Activated CD4-positive, alpha-beta T cell treated with anti-CD3 and anti-CD28 coated beads, Interleukin-2, amount 50 U/mL, for 24 hours (primary cell): Measurements from ENCODE around the gene GSG1L.
A peak's percentile ranks its signal among the peaks of the same experiment; 100 is the strongest.
"Not testable (repeated sequence)": the region's sequence is repeated elsewhere in the genome, so short reads cannot be mapped to it uniquely, and the experiment has no call there.

Experiments used
- DNase-seq, 2 donors: peaks; one replicate each; pipeline ENCODE4 v3.0.0-alpha.2; 2020; ENCODE audit warnings: low read depth in 1 of 2, low spot score in 1 of 2

The GSG1L gene

DNA sequence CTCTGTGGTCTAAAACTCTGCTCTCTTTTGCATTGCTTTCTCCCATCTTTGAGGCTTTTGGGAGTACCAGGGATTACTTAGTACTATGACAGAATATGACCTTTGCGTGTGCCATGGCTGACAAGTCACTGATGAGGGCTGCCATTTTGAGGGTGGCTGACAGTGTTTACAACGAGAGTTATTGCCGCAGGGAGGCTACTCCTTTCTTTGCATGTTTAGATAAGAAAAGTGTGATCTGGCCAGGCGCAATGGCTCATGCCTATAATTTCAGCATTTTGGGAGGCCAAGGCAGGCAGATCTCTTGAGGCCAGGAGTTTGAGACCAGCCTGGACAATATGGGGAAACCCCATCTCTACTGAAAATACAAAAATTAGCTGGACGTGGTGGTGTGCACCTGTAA is 77.5 kb downstream of the GSG1L start:
- DNase-seq = no peak

DNA sequence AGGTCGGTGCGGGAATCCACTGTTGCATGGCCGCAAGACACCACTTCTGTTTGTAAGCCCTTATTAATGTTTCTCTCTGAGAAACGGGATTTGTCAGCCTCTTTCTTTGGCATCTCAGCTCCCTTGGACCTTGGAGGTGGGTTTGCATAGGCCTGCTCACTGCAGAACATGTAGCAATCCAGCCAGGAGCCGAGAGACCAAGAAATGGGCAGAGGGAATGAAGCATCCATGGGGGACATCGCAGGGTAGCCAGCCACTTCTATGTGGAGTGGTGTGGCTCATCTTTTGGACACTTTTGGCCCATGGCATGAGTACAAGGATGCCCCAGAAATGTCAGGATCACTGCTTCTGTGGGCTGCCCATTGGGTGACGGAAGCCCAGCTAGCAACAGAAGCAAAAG is 79.4 kb downstream of the GSG1L start:
- DNase-seq = no peak

DNA sequence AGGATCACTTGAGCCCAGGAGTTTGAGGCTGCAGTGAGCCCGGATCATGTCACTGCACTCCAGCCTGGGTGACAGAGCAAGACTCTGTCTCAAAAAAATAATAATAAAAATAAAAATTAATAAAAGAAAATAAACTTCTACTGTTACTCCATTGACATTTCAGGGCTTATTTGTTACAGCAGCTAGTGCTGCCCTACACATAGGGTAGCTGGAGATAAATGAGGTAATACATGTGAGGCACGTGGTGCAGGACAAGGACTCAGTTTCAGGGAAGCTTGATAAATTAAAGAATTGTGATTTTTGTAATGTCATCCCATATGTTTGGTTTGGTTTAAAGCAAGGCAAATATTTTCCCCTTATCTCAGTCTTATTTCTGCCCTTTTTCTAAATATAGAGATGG is 80.3 kb downstream of the GSG1L start:
- DNase-seq = no peak

DNA sequence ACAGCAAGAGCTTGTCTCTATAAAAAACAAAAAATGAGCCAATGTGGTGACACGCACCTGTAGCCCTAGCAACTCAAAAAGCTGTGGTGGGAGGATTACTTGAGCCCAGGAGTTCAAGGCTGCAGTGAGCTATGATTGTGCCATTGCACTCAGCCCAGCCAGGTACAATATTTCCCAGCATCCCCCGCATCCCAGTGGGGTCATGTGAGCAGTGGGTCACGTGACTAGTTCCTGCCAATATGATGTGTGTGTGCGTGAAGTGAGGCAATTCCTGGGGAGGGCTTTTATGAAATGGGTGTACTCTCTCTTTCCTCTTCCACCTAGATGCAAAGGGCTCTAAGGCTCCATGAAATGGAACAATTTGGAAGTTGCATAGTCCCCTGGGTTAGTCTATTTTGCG is 81.3 kb downstream of the GSG1L start:
- no peak for DNase-seq

DNA sequence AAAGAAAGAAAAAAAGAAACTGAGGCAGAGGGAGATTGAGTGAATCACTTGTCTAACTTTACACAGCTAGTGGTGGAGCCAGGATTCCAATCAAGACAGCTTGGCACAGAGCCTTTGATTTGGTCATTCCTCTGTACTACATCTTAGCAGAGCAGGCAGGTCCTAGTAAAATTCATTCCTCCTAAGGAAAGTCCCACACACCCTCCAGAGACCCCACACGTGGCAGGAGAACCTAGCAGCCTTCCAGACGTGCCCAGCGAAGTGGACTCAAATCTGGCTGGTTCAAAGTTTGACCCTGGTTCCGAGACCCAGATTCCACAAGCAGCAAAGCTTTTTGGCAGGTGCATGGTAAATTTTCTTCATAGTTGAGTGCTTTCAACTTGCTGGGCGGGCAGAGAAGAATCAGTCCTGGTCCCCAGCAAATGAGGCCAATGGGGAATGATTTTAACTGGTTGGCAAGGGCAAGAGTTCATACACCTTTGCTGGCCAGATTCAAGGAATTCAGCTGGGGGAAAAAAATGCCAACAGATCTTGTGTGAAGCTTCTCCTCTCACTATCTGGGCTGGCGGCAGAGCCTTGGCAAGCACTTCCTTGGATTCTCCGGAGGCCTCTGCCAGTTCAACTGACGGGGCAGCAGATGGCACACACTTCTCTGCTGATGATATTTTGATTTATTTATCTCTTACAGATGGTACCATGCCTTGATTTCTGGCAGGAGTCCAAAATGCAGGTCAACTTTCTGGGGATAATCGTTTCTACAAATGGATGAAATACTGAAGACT is 82.4 kb downstream of the GSG1L start:
- DNase-seq = no peak

DNA sequence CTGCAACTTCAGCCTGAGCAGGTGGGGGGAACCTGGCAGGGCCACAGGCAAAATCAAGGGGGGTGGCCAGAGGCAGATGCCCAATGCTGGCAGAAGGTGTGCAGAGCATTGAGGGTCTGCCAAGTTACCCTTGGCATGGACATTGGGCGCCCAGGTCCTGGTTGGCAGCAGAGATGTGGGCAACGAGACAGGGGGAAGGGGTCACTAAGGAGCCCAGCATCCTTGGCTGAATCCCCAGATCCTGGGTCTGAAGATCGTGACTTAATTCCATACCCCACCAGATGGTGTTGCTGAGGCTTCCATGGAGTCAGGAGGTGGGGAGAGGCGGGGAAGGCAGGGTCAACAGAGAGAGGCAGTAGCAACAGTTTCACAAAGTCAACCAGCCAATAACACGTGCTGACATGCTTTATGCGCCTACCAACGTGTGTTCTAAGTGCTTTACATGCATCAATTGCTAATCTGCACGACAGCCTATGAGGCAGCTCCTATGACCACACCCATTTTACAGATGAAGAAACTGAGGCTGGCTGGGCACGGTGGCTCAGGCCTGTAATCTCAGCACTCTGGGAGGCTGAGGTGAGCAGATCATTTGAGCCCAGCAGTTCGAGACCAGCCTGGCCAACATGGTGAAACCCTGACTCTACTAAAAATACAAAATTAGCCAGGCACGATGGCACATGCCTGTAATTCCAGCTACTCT is 83.3 kb downstream of the GSG1L start:
- DNase-seq = no peak

DNA sequence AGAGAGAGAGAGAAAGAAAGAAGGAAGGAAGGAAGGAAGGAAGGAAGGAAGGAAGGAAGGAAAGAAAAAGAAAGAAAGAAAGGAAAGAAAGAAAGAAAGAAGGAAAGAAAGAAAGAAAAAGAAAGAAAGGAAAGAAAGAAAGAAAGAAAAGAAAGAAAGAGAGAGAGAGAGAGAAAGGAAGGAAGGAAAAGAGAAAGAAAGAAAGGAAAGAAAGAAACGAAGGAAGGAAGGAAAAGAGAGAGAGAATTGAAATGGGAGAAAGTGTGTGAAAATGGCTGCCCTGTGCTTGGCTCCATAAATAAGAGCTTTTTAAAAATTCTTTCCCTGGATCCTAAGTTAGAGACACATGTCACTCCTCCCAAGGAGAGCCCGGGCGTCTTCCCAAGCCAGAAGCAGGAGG is 83.8 kb downstream of the GSG1L start:
- DNase-seq = not testable (repeated sequence)

DNA sequence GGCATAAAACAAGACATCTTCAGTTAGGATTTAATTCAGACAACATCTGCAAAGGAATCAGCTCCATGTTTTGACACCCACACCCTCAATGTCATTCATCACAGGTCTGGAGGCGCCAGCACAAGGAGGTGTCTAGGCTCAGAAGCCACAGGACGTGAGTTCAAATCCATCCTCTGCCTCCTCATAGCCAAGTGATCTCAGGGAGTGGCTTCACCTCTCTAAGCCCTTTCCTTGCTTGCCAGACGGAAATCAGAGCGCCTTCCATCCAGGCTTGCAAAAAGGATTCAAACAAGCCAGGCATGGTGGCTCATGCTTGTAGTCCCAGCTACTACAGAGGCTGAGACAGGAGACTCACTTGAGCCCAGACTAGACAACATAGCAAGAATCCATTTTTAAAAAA is 84.6 kb downstream of the GSG1L start:
- no peak for DNase-seq

DNA sequence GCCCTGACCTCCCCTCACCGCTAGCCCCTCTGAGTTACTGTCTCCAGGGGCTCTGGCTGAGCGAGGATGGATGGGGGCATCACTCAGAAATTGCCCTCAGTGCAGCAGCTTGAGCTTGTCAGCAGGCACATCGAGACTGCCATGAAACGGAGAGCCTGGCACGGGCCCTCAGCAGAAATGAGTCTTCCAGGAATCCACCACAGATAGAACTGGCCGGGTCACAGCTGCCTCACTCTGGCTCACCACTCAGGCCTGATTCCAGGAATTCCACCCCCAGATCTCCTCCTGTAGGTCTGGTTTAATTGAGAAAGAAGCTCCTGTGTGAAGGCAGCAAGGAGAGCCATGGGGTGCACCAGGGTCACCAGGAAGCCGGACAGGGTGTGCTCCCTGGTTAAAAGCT is 85.5 kb downstream of the GSG1L start:
- DNase-seq = no peak

DNA sequence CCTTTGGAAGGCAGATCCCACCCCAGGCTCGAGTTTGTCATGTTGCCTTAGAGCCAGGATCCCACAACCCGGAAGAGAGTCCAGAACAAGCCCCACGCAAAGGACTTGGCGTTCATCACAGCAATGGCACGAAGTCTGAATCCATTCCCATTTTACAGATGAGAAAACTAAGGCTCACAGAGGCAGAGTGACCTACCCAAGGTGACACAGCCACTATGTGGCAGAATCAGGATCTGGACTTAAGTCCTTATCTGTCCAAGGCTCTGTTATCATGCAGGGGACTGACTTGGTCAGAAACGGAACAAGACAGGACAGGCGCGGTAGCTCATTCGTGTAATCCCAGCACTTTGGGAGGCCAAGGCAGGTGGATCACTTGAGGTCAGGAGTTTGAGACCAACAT is 86.5 kb downstream of the GSG1L start:
- DNase-seq = no peak

DNA sequence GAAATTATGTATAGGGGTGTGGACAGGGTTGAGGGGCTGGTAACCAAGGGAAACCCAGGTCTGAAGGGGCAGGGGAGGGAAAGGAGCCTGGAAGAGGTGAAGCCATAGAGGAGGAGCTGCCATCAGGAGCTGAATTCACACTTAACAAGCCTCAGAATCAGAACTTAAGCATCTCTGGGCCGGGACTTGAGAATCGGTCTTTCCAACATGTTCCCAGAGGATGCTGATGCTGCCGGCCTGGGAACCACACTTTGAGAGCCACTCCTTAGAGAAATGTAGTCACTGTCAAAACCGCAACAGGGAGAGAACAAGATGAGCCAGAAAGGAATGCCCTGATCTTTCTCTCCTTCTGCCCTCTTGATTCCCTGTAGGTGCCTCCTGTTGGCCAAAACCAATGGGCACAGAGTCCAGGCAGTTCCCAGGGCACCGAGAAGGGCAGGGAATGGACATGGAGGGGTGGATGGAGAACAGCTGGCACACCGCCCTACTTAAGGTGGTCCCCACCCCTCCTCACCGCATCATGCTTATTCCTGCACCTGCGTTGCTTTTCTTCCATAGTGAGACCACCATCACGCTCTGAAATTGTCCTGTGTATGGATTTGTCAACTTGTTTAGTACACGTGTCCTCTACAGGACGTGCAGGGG is 88.5 kb downstream of the GSG1L start:
- DNase-seq = no peak

DNA sequence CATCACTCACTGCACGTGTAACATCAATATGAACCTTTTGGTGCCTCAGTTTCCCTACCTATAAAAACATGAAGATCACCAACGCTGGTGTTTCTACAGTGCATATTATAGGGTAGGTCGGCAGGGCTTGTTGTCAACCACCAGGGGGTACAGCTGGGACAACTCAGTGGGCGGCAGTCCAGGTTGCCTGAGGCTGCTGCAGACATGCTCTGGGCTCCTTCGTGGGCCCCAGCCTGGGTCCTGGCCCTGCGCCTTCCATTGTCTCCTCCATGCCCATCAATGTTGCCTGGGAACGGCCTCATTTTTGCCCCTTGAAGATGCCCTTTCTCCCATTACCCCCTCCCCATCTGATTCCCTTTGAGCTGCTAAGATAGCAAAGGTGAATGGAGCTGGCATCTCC is 89.8 kb downstream of the GSG1L start:
- no peak for DNase-seq

DNA sequence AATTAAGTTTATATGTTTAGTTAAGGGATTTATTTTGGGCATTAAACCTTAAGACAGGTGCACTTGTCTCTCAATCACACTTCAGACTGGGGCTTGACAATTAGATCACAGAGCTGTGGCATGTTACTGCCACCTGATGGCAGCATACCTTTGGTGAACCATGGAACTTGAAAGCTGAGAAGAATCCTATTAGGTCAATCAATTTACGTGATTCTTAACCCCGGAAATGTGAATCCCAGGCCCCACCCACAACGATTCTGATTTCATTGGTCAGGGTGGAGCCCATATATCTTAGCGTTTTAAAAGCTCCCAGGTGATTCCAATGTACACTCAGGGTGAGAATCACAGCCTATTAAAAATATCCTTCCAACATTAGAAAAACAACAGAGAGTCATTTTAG is 91.0 kb downstream of the GSG1L start:
- DNase-seq = peak in 1 of 2 donors; percentile 17

DNA sequence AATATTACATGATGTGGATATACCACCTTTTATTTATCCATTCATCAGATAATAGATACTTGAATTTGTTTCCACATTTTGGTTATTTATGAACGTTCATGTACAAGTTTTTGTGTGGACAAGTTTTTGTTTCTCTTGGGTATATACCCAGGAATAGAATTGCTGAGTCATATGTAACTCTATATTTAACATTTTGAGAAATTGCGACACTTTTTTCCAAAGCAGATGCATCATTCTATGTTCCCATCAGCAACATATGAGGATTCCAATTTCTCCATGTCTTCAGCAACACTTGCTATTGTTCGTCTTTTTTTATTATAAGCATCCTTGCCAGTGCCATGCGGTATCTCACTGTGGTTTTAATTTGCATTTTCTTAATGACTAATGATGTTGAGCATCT is 93.9 kb downstream of the GSG1L start:
- no peak for DNase-seq

DNA sequence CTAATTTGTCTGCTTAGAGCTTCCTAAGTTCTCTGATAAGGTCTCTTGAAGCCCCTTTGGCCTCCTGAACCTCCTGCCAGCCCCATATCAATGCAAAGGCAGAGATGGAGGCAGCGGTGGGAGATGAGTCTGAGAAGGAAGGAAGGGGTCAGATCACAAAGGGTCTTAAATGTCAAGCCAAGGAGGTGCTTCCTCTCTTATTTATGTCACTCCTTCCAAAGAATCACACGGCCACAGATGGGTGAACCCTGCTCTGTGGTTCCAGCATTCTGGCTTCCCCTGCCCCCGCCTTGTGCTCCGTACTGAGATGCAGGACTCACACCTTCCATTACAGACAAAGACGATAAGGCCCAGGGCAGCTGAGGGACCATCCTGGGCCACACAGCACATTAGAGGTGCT is 96.3 kb downstream of the GSG1L start:
- DNase-seq = no peak

DNA sequence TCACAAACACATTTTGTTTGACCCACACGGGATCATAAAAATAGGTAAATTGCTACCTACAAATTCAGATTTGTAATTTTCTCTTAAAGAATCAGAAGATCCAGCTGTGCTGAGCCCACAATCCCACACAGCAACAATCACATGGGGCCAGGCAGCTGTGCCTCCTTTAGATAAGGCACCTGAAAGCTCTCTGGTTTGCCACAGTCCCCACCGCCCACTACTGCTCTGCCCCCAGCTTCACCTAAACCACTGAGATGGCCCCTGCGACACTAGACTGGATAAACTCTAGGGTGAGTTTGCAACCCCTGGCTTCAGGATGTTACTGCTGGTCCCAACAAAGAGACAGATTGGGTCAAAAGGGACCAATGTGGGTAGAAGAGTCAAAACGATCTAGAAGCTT is 96.8 kb downstream of the GSG1L start:
- DNase-seq = no peak

DNA sequence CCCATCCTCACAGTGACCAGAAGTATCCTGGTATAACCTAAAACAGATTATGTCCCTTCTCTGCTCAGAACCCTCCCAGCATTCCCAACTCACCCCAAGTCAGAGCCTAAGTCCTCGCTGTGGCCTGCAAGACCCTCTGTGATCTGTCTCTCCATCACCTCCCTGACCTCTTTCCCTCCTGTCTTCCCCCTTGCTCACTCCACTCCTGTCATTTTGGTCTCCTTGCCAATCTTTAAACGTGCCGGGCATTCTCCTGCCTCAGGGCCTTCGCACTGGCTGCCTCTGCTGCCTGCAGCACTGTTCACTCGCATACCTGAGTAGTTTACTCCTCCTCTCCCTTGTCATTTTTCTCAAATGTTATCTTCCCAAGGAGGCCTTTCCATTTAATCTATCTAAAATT is 97.7 kb downstream of the GSG1L start:
- DNase-seq = no peak

DNA sequence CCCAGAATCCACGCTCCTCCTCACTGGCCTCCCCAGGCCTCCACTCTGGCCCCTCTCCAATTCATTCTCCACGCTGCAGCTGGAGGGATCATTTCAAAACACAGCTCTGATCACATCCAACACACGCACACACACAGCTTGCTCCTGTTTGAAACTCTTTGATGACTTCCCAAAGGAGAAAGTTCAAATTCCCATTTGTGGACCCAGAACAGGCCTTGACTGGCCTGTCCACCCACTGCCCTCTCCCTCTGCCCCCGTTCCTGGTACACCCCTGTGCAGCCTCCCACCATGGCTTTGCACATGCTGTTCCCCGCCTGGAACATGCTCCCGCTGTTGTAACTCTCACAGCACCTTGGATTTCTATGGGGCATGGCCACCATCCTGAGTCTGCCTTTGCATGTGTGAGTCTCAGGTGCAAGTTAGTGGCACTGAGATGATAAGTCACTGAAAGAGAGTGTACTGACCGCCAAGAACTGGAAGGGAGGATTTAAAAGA is 100.0 kb downstream of the GSG1L start:
- DNase-seq = no peak

DNA sequence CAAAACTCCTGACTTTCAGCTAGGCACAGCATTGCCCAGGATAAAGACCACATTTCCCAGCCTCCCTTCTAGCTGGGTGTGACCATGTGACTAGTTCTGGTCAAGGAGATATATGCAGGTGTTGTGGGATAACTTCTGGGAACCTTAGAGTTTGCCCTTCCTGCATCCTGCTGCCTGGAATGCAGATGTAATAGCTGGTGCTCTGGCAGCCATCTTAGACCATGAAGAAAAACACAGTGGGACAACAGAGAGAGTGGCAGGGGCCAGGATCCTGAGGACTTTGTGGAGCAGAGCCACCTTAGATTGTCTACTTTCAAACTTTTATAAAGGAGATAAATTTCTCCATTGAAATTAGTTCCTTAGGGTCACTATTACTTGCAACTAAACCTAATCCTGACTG is 101.3 kb downstream of the GSG1L start:
- no peak for DNase-seq

DNA sequence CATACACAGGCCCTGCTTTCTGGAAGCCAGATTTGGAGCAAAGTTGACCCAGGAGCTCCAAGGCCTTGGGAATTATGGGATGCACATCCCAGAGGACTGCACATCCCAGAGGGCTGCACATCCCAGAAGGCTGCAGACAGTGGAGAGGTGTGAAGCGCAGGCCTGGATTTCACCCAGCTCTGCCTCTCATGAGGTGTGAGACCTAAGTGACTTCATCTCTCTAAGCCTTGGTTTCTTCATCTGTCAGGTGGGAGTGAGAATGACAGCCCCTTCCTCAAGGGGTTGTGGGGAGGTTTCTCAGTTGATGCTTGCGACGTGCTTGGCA is 102.3 kb downstream of the GSG1L start:
- no peak for DNase-seq

DNA sequence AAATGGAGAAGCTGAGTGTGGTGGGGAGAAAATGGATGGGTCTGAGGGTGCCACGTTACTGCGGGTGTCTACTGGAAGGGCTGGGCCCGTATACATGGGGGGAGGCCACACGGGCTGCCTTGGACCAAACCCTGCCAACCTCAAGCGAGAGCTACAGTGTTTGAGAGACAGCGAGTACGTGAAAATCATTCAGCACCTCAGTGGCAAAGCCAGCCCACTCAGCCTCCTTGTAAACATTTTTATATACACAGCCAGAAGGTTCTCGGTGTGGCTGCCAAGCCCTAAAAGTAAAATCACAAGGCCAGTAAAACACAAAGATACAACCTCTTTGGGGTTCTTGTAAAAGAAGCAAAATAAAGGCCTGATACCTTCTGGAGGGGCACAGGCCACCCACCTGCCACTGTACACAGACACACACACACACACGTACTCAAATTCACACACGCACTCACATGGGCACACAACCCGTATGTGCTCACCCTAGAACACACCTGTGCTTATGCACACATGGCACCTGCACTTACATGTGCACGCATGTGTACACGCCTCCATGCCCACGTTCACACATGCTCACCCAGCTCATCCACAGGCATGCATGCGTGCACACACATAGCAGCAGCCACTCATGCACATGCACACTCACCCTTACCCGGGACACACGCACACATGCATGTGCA is 102.8 kb downstream of the GSG1L start:
- no peak for DNase-seq

DNA sequence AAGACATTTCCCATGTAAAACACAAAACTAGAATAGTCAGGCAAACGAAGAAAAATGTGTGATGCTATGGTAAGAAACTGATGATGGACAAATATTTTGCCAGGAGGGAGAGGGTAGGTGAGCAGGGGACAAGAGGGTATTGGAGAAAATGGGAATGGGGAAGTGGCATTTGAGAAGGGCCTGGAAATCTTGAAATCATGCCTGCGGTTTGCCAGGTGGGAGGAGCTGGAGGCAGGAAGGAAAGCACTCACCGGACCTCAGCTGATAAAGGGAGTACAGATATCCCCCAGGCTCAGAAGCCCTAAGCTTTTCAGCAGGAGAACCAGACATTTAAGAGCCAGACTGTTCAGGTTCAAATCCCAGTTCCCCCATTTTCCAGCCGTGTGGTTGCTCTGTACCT is 103.6 kb downstream of the GSG1L start:
- no peak for DNase-seq
